K562 (cell line): Measurements from ENCODE around the gene NMRK2. TPM values are rescaled to one million over a fixed set of nuclear protein-coding genes. Genes with fewer than 3 reads are reported as not detected.
A peak's percentile ranks its signal among the peaks of the same experiment; 100 is the strongest.

ENCODE experiments used
- BCL6 ChIP-seq: fragments of 250-450 bp; sonication (Bioruptor Pico); IDR thresholded peaks from 2 replicates; pipeline ENCODE4 v1.4.0; 2020
- BRD9 ChIP-seq: fragments of 450-650 bp; IDR thresholded peaks from 2 replicates; pipeline ENCODE4 v1.6.1; 2018; ENCODE audit warnings: low read depth; ENCODE audit not compliant: partially characterized antibody
- DPF2 ChIP-seq: fragments of 450-650 bp; IDR thresholded peaks from 2 replicates; pipeline ENCODE4 v1.6.1; 2016
- KAT8 ChIP-seq: fragments of 450-650 bp; IDR thresholded peaks from 2 replicates; pipeline ENCODE4 v1.6.1; 2016; ENCODE audit warnings: low read depth, mild to moderate bottlenecking
- NCOA1 ChIP-seq: fragments of 450-650 bp; IDR thresholded peaks from 2 replicates; pipeline ENCODE4 v1.6.1; 2016; ENCODE audit warnings: low read depth
- microRNA counts: library from miRNA; unstranded; fragments of <30 nt; microRNA quantifications from one replicate; lab custom pipeline; 2016
- microRNA-seq: library from miRNA; unstranded; fragments of <30 nt; microRNA quantifications from one replicate; pipeline ENCODE4, GENCODE V29; 2018; ENCODE audit warnings: borderline microRNAs expressed
- polyA plus RNA-seq, 8 experiments: library from polyadenylated mRNA; depleted of rRNA in 4 of 8; stranded (reverse) in 5 of 8; unstranded in 3 of 8; fragments of >200 nt; fragmentation: Nextera tagmentation in 2 of 8; fragmentation: Illumina TruSeq in 1 of 8; extraction: Ambion mirVana in 2 of 8; extraction: Trizol in 1 of 8; gene quantifications; 2 replicates each; pipeline versions ENCODE4 v1.2.1 to v1.2.3, GENCODE V29; 2011 to 2014; ENCODE audit warnings: inconsistent platforms in 1 of 8, missing spikeins in 1 of 8
- small RNA-seq: library from RNA; depleted of rRNA; stranded (forward); fragments of <200 nt; gene quantifications from one replicate; pipeline ENCODE3, GENCODE V24; 2014
- total RNA-seq, 7 experiments: library from RNA; depleted of rRNA in 6 of 7; stranded (reverse); fragments of >200 nt in 6 of 7; fragmentation: Illumina TruSeq in 2 of 7; extraction: Trizol in 2 of 7; gene quantifications; 2 replicates each; pipeline versions ENCODE4 v1.2.1 to v1.2.3, GENCODE V29; 2011 to 2021; ENCODE audit warnings: low replicate concordance in 1 of 7
- TF ChIP-seq, protein P1 (sequence below): fragments of 250-450 bp; sonication (Bioruptor Pico); IDR thresholded peaks from 2 replicates; pipeline ENCODE4 v1.5.0; 2021

The NMRK2 gene
- total and polyA plus RNA-seq, 9 of the 15 experiments (the other 6 are each of a cell fraction or from before 2014, with no cell fraction given) = not detected

GRCh38 chr19:3990815-3991117 is 57.9 kb downstream of the NMRK2 start (continued):
- TF ChIP-seq BRD9 = peak; percentile 86
- TF ChIP-seq DPF2 = 0 out of 2 replicates have a peak, but pooled peaks have one; percentile 15
- no peak for TF ChIP-seq BCL6 (CRISPR knock-in tag)
- TF ChIP-seq, protein P1, sequence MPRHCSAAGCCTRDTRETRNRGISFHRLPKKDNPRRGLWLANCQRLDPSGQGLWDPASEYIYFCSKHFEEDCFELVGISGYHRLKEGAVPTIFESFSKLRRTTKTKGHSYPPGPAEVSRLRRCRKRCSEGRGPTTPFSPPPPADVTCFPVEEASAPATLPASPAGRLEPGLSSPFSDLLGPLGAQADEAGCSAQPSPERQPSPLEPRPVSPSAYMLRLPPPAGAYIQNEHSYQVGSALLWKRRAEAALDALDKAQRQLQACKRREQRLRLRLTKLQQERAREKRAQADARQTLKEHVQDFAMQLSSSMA (CRISPR knock-in tag) = no peak
- TF ChIP-seq NCOA1 = no peak
- TF ChIP-seq KAT8 = 0 out of 2 replicates have a peak, but pooled peaks have one; percentile 2
- TF ChIP-seq, all 486 proteins: peak for 30

MicroRNAs encoded within 50 kb of the gene (microRNA counts, 767-probe panel; counts per million panel counts)
- not detected for microRNA hsa-miR-637 (lab: Ali Mortazavi, UCI)

Small RNA genes lying within 50 kb of the gene (microRNA-seq; reads per million reads assigned to microRNA genes)
- not detected for gene MIR637

Small RNA genes lying within 50 kb of the gene (small RNA-seq; reads per million reads assigned to genes)
- not detected for gene RN7SL202P
- gene SNORD37 = 33.1 reads per million, percentile 97 among the genes with 10 or more reads in this experiment

Other genes with a start within 250 kb of the NMRK2 start
Only the 7 nearest of the 16 such genes appear.
- gene MATK, start 146.7 kb upstream of the NMRK2 start, total RNA-seq (2014; rRNA removed) = 41.2 and 57.1 TPM in 2 replicates
- 6.1 and 8.4 TPM in 2 replicates for gene MATK, start 146.7 kb upstream of the NMRK2 start, total RNA-seq (2014; rRNA removed; fragmentation: Illumina TruSeq; extraction: Trizol)
- gene MATK, start 146.7 kb upstream of the NMRK2 start, total RNA-seq (2015; rRNA removed; fragmentation: Illumina TruSeq; extraction: Trizol) = 21.4 and 23.2 TPM in 2 replicates
- gene MATK, start 146.7 kb upstream of the NMRK2 start, total RNA-seq (2021) = 41.5 and 45.3 TPM in 2 replicates
- 31.1 and 32.8 TPM in 2 replicates for gene MATK, start 146.7 kb upstream of the NMRK2 start, polyA plus RNA-seq (2011; rRNA removed)
- gene MATK, start 146.7 kb upstream of the NMRK2 start, polyA plus RNA-seq (2014; fragmentation: Illumina TruSeq; extraction: Trizol) = 10.8 and 15.7 TPM in 2 replicates
- gene MATK, start 146.7 kb upstream of the NMRK2 start, polyA plus RNA-seq (2014; fragmentation: Nextera tagmentation; extraction: Ambion mirVana) = under 1 TPM; 0.08 to 0.71 TPM
- 37.5 and 37.9 TPM in 2 replicates for gene MATK, start 146.7 kb upstream of the NMRK2 start, polyA plus RNA-seq (2014; rRNA removed)
- gene ZFR2, start 64.0 kb upstream of the NMRK2 start, total RNA-seq (2014; rRNA removed) = 0.33 and 0.59 TPM in 2 replicates
- gene ZFR2, start 64.0 kb upstream of the NMRK2 start, total RNA-seq (2014; rRNA removed; fragmentation: Illumina TruSeq; extraction: Trizol) = not detected in 2 replicates
- not detected in 2 replicates for gene ZFR2, start 64.0 kb upstream of the NMRK2 start, total RNA-seq (2015; rRNA removed; fragmentation: Illumina TruSeq; extraction: Trizol)
- gene ZFR2, start 64.0 kb upstream of the NMRK2 start, total RNA-seq (2021) = not detected in 2 replicates
- gene ZFR2, start 64.0 kb upstream of the NMRK2 start, polyA plus RNA-seq (2011; rRNA removed) = 0.03 and 0.04 TPM in 2 replicates
- not detected in 2 replicates for gene ZFR2, start 64.0 kb upstream of the NMRK2 start, polyA plus RNA-seq (2014; fragmentation: Illumina TruSeq; extraction: Trizol)
- under 1 TPM in 1 of 2 experiments, not detected in 1; 0.07 TPM for gene ZFR2, start 64.0 kb upstream of the NMRK2 start, polyA plus RNA-seq (2014; fragmentation: Nextera tagmentation; extraction: Ambion mirVana)
- gene ZFR2, start 64.0 kb upstream of the NMRK2 start, polyA plus RNA-seq (2014; rRNA removed) = not detected in 2 replicates
- gene ATCAY, start 52.4 kb upstream of the NMRK2 start, total RNA-seq (2014; rRNA removed) = not detected in 2 replicates
- not detected in 2 replicates for gene ATCAY, start 52.4 kb upstream of the NMRK2 start, total RNA-seq (2014; rRNA removed; fragmentation: Illumina TruSeq; extraction: Trizol)
- gene ATCAY, start 52.4 kb upstream of the NMRK2 start, total RNA-seq (2015; rRNA removed; fragmentation: Illumina TruSeq; extraction: Trizol) = not detected in 2 replicates
- gene ATCAY, start 52.4 kb upstream of the NMRK2 start, total RNA-seq (2021) = 0.07 TPM in 1 of 2 replicates, not detected in the other
- not detected in 2 replicates for gene ATCAY, start 52.4 kb upstream of the NMRK2 start, polyA plus RNA-seq (2011; rRNA removed)
- gene ATCAY, start 52.4 kb upstream of the NMRK2 start, polyA plus RNA-seq (2014; fragmentation: Illumina TruSeq; extraction: Trizol) = not detected in 2 replicates
- not detected for gene ATCAY, start 52.4 kb upstream of the NMRK2 start, polyA plus RNA-seq (2014; fragmentation: Nextera tagmentation; extraction: Ambion mirVana)
- not detected in 2 replicates for gene ATCAY, start 52.4 kb upstream of the NMRK2 start, polyA plus RNA-seq (2014; rRNA removed)
- gene DAPK3, start 38.0 kb downstream of the NMRK2 start, total RNA-seq (2014; rRNA removed) = 60.1 and 62.7 TPM in 2 replicates
- 4.4 and 9.2 TPM in 2 replicates for gene DAPK3, start 38.0 kb downstream of the NMRK2 start, total RNA-seq (2014; rRNA removed; fragmentation: Illumina TruSeq; extraction: Trizol)
- gene DAPK3, start 38.0 kb downstream of the NMRK2 start, total RNA-seq (2015; rRNA removed; fragmentation: Illumina TruSeq; extraction: Trizol) = 25.0 and 26.2 TPM in 2 replicates
- 39.2 and 54.1 TPM in 2 replicates for gene DAPK3, start 38.0 kb downstream of the NMRK2 start, total RNA-seq (2021)
- 24.0 and 29.4 TPM in 2 replicates for gene DAPK3, start 38.0 kb downstream of the NMRK2 start, polyA plus RNA-seq (2011; rRNA removed)
- gene DAPK3, start 38.0 kb downstream of the NMRK2 start, polyA plus RNA-seq (2014; fragmentation: Illumina TruSeq; extraction: Trizol) = 29.4 and 45.3 TPM in 2 replicates
- under 1 TPM; 0.14 to 0.21 TPM for gene DAPK3, start 38.0 kb downstream of the NMRK2 start, polyA plus RNA-seq (2014; fragmentation: Nextera tagmentation; extraction: Ambion mirVana)
- 59.6 and 63.4 TPM in 2 replicates for gene DAPK3, start 38.0 kb downstream of the NMRK2 start, polyA plus RNA-seq (2014; rRNA removed)
- gene EEF2, start 52.4 kb downstream of the NMRK2 start, total RNA-seq (2014; rRNA removed) = 1,752 and 1,953 TPM in 2 replicates
- gene EEF2, start 52.4 kb downstream of the NMRK2 start, total RNA-seq (2014; rRNA removed; fragmentation: Illumina TruSeq; extraction: Trizol) = 1,453 and 1,647 TPM in 2 replicates
- gene EEF2, start 52.4 kb downstream of the NMRK2 start, total RNA-seq (2015; rRNA removed; fragmentation: Illumina TruSeq; extraction: Trizol) = 1,387 and 1,494 TPM in 2 replicates
- 2,825 and 3,003 TPM in 2 replicates for gene EEF2, start 52.4 kb downstream of the NMRK2 start, total RNA-seq (2021)
- 1,026 and 1,305 TPM in 2 replicates for gene EEF2, start 52.4 kb downstream of the NMRK2 start, polyA plus RNA-seq (2011; rRNA removed)
- 1,501 and 2,376 TPM in 2 replicates for gene EEF2, start 52.4 kb downstream of the NMRK2 start, polyA plus RNA-seq (2014; fragmentation: Illumina TruSeq; extraction: Trizol)
- 100 to 1,000 TPM; 372 to 422 TPM for gene EEF2, start 52.4 kb downstream of the NMRK2 start, polyA plus RNA-seq (2014; fragmentation: Nextera tagmentation; extraction: Ambion mirVana)
- 1,067 and 1,158 TPM in 2 replicates for gene EEF2, start 52.4 kb downstream of the NMRK2 start, polyA plus RNA-seq (2014; rRNA removed)
- 21.9 and 26.4 TPM in 2 replicates for gene PIAS4, start 74.7 kb downstream of the NMRK2 start, total RNA-seq (2014; rRNA removed)
- 5.3 and 7.3 TPM in 2 replicates for gene PIAS4, start 74.7 kb downstream of the NMRK2 start, total RNA-seq (2014; rRNA removed; fragmentation: Illumina TruSeq; extraction: Trizol)
- gene PIAS4, start 74.7 kb downstream of the NMRK2 start, total RNA-seq (2015; rRNA removed; fragmentation: Illumina TruSeq; extraction: Trizol) = 14.3 and 14.4 TPM in 2 replicates
- gene PIAS4, start 74.7 kb downstream of the NMRK2 start, total RNA-seq (2021) = 24.9 and 34.9 TPM in 2 replicates
- 6.7 and 7.1 TPM in 2 replicates for gene PIAS4, start 74.7 kb downstream of the NMRK2 start, polyA plus RNA-seq (2011; rRNA removed)
- gene PIAS4, start 74.7 kb downstream of the NMRK2 start, polyA plus RNA-seq (2014; fragmentation: Illumina TruSeq; extraction: Trizol) = 14.5 and 23.3 TPM in 2 replicates
- under 1 TPM; 0.27 TPM for gene PIAS4, start 74.7 kb downstream of the NMRK2 start, polyA plus RNA-seq (2014; fragmentation: Nextera tagmentation; extraction: Ambion mirVana)
- gene PIAS4, start 74.7 kb downstream of the NMRK2 start, polyA plus RNA-seq (2014; rRNA removed) = 14.8 and 19.9 TPM in 2 replicates
- gene ZBTB7A, start 133.8 kb downstream of the NMRK2 start, total RNA-seq (2014; rRNA removed) = 10.2 and 13.8 TPM in 2 replicates
- gene ZBTB7A, start 133.8 kb downstream of the NMRK2 start, total RNA-seq (2014; rRNA removed; fragmentation: Illumina TruSeq; extraction: Trizol) = 1.6 and 1.8 TPM in 2 replicates
- 4.6 and 4.8 TPM in 2 replicates for gene ZBTB7A, start 133.8 kb downstream of the NMRK2 start, total RNA-seq (2015; rRNA removed; fragmentation: Illumina TruSeq; extraction: Trizol)
- 32.7 and 34.0 TPM in 2 replicates for gene ZBTB7A, start 133.8 kb downstream of the NMRK2 start, total RNA-seq (2021)
- gene ZBTB7A, start 133.8 kb downstream of the NMRK2 start, polyA plus RNA-seq (2011; rRNA removed) = 2.0 and 2.4 TPM in 2 replicates
- gene ZBTB7A, start 133.8 kb downstream of the NMRK2 start, polyA plus RNA-seq (2014; fragmentation: Illumina TruSeq; extraction: Trizol) = 6.3 and 8.3 TPM in 2 replicates
- under 1 TPM; 0.11 to 0.27 TPM for gene ZBTB7A, start 133.8 kb downstream of the NMRK2 start, polyA plus RNA-seq (2014; fragmentation: Nextera tagmentation; extraction: Ambion mirVana)
- 10.8 and 11.6 TPM in 2 replicates for gene ZBTB7A, start 133.8 kb downstream of the NMRK2 start, polyA plus RNA-seq (2014; rRNA removed)